Smooth muscle cell (in vitro differentiated cells): ENCODE results near the gene IL1RN. TPM values are rescaled to one million over a fixed set of nuclear protein-coding genes. Genes with fewer than 3 reads are reported as not detected.

ENCODE experiments used
- DNase-seq: peaks from one replicate; lab custom pipeline; 2025; ENCODE audit not compliant: unreplicated experiment; lab: John Stamatoyannopoulos, UW
- H2AFZ ChIP-seq: fragments of 200-600 bp; sonication (generic); 2 replicates; pipeline ENCODE4 v1.6.0; 2016; ENCODE audit warnings: antibody characterized with exemption, low read depth, mild to moderate bottlenecking
- H3F3A ChIP-seq: fragments of 200-600 bp; sonication (generic); 2 replicates; pipeline ENCODE4 v1.6.0; 2017; ENCODE audit warnings: antibody characterized with exemption, low read depth
- H3K27ac ChIP-seq: fragments of 200-600 bp; sonication (generic); 2 replicates; pipeline ENCODE4 v1.5.1; 2016; ENCODE audit warnings: low read depth, mild to moderate bottlenecking
- H3K27me3 ChIP-seq: fragments of 200-600 bp; sonication (generic); 2 replicates; pipeline ENCODE4 v1.6.1; 2016; ENCODE audit warnings: low read depth, mild to moderate bottlenecking
- H3K36me3 ChIP-seq: fragments of 200-600 bp; sonication (generic); 2 replicates; pipeline ENCODE4 v1.5.1; 2016; ENCODE audit warnings: low read depth
- H3K4me1 ChIP-seq: fragments of 200-600 bp; sonication (generic); 2 replicates; pipeline ENCODE4 v1.5.1; 2016; ENCODE audit warnings: low read depth
- H3K4me2 ChIP-seq: fragments of 200-600 bp; sonication (generic); 2 replicates; pipeline ENCODE4 v1.6.0; 2016; ENCODE audit warnings: mild to moderate bottlenecking
- H3K4me3 ChIP-seq: fragments of 200-600 bp; sonication (generic); 2 replicates; pipeline ENCODE4 v1.5.1; 2016; ENCODE audit warnings: mild to moderate bottlenecking
- H3K79me2 ChIP-seq: fragments of 200-600 bp; sonication (generic); 2 replicates; pipeline ENCODE4 v1.6.0; 2016; ENCODE audit warnings: low read depth, mild to moderate bottlenecking
- H3K9ac ChIP-seq: fragments of 200-600 bp; sonication (generic); 2 replicates; pipeline ENCODE4 v1.6.0; 2016; ENCODE audit warnings: low read depth
- H3K9me3 ChIP-seq: fragments of 200-600 bp; sonication (generic); replicated peaks from 2 replicates; pipeline ENCODE4 v1.5.1; 2016; ENCODE audit warnings: low read depth
- H4K20me1 ChIP-seq: fragments of 200-600 bp; sonication (generic); 2 replicates; pipeline ENCODE4 v1.6.0; 2016; ENCODE audit warnings: low read depth
- WGBS: methylation state at CpG from one replicate; pipeline ENCODE4 v1.1.7; 2016; ENCODE audit warnings: low lambda C conversion rate; 5-methylcytosine and 5-hydroxymethylcytosine counted together
- polyA plus RNA-seq: library from polyadenylated mRNA; unstranded; fragments of >200 nt; fragmentation: Nextera tagmentation; extraction: Ambion mirVana; gene quantifications from 2 replicates; pipeline ENCODE4 v1.2.1, GENCODE V29; 2016
- total RNA-seq: library from RNA; depleted of rRNA; stranded (reverse); fragments of >200 nt; gene quantifications from 2 replicates; pipeline ENCODE4 v1.2.3, GENCODE V29; 2014
- TF ChIP-seq, protein P1 (sequence below): fragments of 200-600 bp; sonication (generic); IDR thresholded peaks from 2 replicates; pipeline ENCODE4 v1.5.1; 2017; ENCODE audit warnings: borderline replicate concordance, mild to moderate bottlenecking, antibody characterized with exemption; ENCODE audit not compliant: insufficient read depth, poor library complexity, severe bottlenecking

IL1RN gene
- total and polyA plus RNA-seq, 2 experiments from 2014 or later = 2.2 to 3.3 TPM

DNA sequence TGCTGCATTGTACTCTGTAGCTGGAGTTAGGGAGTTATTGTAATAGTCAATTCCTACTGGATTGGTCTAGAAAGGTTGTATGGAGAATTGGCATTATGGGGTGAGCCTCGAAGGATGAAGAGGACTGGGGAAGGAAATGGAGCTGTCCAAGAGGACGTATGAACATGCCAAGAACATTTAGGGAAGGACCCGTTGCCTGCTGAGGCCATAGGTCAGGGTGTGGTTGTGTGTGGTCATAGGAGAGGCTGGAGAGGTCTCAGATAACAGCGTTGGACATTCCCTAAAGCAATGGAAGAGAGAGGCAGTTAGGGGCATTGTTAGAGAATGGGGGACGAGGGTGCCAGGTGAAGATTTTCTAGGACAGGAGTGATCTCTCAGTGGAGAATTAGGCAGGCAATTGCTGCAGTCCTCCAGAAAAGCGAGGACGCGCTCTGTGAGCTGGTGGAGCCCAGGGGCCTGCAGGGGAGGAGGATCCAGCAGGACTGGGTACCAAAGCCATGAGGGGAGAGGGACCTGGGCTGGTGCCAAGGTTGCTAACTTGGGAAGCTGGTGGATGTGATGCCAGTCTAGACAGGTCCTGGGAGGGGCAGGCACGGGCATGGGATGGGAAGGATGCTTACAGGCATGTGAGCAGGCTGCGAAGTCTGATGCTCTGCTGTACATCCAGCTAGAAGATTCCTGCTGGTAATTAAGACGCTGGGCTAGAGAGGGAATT, 37.0 kb downstream of the IL1RN start:
- DNase-seq = no peak

DNA sequence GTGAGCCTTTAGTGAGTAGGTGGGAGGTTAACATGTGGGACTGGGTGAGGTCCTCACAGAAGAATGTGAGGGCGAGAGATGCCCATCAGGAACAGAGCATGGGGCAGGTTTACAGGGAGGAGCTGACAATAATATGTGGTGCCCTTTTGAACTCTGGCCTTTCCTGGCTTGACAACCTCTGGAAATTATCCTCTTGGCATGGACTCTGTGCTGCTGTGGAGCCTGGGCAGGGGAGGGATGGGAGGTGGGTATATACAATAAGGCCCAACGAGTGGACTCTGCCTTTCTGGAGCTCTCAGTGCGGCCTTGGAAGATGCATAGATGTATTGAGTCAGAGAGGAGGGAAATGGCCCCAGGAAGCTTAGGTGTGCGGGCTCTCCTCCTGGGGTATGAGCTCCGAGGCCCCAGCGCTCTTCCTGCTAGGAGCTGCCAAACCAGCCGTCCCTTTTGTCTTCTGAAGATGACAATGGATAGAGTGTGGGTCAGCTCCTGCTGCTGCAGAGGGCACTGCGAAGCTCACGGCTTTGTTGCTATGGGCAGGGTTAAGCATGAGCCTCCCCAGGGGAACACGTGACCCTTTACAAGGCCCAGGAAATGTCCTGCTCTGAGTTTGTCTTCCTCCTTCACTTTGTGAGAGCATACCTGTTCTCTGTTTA, 37.7 kb downstream of the IL1RN start:
- no peak overlapping the region for H3K4me2 ChIP-seq
- no peaks in the 10 kb centered on the region for H3F3A ChIP-seq
- no peaks in the 10 kb centered on the region for H3K36me3 ChIP-seq
- no peaks in the 10 kb centered on the region for H3K9me3 ChIP-seq
- no peak overlapping the region for H2AFZ ChIP-seq
- no peaks in the 10 kb centered on the region for H3K79me2 ChIP-seq
- TF ChIP-seq, protein P1, sequence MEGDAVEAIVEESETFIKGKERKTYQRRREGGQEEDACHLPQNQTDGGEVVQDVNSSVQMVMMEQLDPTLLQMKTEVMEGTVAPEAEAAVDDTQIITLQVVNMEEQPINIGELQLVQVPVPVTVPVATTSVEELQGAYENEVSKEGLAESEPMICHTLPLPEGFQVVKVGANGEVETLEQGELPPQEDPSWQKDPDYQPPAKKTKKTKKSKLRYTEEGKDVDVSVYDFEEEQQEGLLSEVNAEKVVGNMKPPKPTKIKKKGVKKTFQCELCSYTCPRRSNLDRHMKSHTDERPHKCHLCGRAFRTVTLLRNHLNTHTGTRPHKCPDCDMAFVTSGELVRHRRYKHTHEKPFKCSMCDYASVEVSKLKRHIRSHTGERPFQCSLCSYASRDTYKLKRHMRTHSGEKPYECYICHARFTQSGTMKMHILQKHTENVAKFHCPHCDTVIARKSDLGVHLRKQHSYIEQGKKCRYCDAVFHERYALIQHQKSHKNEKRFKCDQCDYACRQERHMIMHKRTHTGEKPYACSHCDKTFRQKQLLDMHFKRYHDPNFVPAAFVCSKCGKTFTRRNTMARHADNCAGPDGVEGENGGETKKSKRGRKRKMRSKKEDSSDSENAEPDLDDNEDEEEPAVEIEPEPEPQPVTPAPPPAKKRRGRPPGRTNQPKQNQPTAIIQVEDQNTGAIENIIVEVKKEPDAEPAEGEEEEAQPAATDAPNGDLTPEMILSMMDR = no peak
- no peak for DNase-seq
- no peaks in the 10 kb centered on the region for H3K27me3 ChIP-seq
- WGBS = 73% methylated on average over 10 of the region's 10 CpGs
- H3K9ac ChIP-seq = no peak overlapping the region
- H3K27ac ChIP-seq = no peak overlapping the region
- no peaks in the 10 kb centered on the region for H3K4me1 ChIP-seq
- H4K20me1 ChIP-seq = no peaks in the 10 kb centered on the region
- no peak overlapping the region for H3K4me3 ChIP-seq

More for the DNA sequence above, 37.0 kb downstream of the IL1RN start:
- no peaks in the 10 kb centered on the region for H3K4me1 ChIP-seq
- H2AFZ ChIP-seq = no peak overlapping the region
- TF ChIP-seq, protein P1 = no peak
- no peaks in the 10 kb centered on the region for H3K79me2 ChIP-seq
- H3K27ac ChIP-seq = no peak overlapping the region
- H3K9me3 ChIP-seq = no peaks in the 10 kb centered on the region
- no peaks in the 10 kb centered on the region for H3F3A ChIP-seq
- no peak overlapping the region for H3K9ac ChIP-seq
- no peaks in the 10 kb centered on the region for H4K20me1 ChIP-seq
- WGBS = 94% methylated on average over 11 of the region's 11 CpGs
- no peak overlapping the region for H3K4me3 ChIP-seq
- no peaks in the 10 kb centered on the region for H3K36me3 ChIP-seq
- no peak overlapping the region for H3K4me2 ChIP-seq
- no peaks in the 10 kb centered on the region for H3K27me3 ChIP-seq

DNA sequence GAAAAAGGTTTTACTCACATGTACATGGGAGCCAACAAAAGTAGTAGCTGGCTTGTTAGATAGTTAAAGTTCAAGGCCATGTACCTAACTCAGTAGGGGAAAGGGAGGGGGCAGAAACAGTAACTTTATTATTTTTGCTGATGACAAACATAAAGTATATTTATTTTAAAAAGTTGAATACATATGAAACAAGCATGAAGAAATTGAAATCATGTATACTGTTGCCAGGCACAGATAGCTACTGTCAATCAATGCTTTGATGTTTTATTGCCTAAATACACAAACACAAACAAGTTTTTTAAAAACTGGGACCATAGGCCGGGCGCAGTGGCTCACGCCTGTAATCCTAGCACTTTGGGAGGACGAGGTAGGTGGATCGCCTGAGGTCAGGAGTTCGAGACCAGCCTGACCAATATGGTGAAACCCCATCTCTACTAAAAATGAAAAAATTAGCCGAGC, 38.8 kb downstream of the IL1RN start:
- Histone ChIP-seq H4K20me1 (no peaks in the 10 kb centered on the region), H3K27ac (no peak overlapping the region), H3K9me3 (no peaks in the 10 kb centered on the region), H3F3A (no peaks in the 10 kb centered on the region), H3K4me1 (no peaks in the 10 kb centered on the region), H3K79me2 (no peaks in the 10 kb centered on the region), H3K4me3 (no peak overlapping the region), H3K27me3 (no peaks in the 10 kb centered on the region), H3K4me2 (no peak overlapping the region), H3K9ac (no peak overlapping the region), H2AFZ (no peak overlapping the region), H3K36me3 (no peaks in the 10 kb centered on the region)
- TF ChIP-seq, protein P1 = no peak
- over 99% methylated on average over 7 of the region's 7 CpGs for WGBS
- no peak for DNase-seq
